Measurements from ENCODE around the gene ZNF888. TPM values are rescaled to one million over a fixed set of nuclear protein-coding genes. Genes with fewer than 3 reads are reported as not detected.
"Not testable (repeated sequence)": the region's sequence is repeated elsewhere in the genome, so short reads cannot be mapped to it uniquely, and the experiment has no call there.

Gene ZNF888
- total RNA-seq, 1 donor from 2014 or later = 7.7 TPM

DNA sequence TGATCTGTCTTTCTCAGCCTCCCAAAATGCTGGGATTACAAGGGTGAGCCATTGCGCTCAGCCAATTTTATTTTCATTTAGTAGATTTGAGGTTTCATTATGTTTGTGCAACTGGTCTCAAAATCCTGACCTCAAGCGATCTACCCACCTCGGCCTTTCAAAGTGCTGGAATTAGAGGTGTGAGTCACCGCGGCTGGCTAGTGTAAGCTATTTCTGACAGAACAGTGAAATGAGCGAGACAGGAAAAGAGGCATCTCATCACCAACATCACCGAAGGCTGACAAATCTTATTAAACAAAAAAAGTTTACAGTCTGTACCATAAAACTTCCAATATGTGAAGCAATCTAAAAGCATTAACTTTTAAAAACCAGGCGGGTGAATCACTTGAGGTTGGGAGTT lies 12.2 kb upstream of the ZNF888 start:
- Mint-ChIP-seq H3K27ac (ENCODE audit: unreplicated experiment) (peak overlapping the region; percentile 18), H3K4me3 (ENCODE audit: unreplicated experiment) (peak overlapping the region; percentile 2), H3K27me3 (ENCODE audit: low read depth, unreplicated experiment) (no peaks in the 10 kb centered on the region), H3K4me1 (ENCODE audit: low read depth, unreplicated experiment) (peaks cover 19% of the 10 kb centered on the region), H3K9me3 (ENCODE audit: unreplicated experiment) (peaks cover 9% of the 10 kb centered on the region), H3K36me3 (ENCODE audit: low read depth, unreplicated experiment) (peaks cover 27% of the 10 kb centered on the region)
- Histone ChIP-seq H3K4me1 (ENCODE audit: insufficient read depth, low read length) (no peaks in the 10 kb centered on the region), H3K27ac (ENCODE audit: low read depth, low read length) (no peak overlapping the region), H3K4me3 (ENCODE audit: insufficient read depth, low read depth, low read length) (no peak overlapping the region), H3K79me2 (ENCODE audit: insufficient read depth, low read length) (peaks cover 7% of the 10 kb centered on the region), H4K20me1 (ENCODE audit: insufficient read depth, low read length) (no peaks in the 10 kb centered on the region), H2AFZ (ENCODE audit: low read depth, low read length) (no peak overlapping the region), H3K9ac (ENCODE audit: low read length) (no peak overlapping the region), H3K4me2 (ENCODE audit: low read length) (no peak overlapping the region), H3K9me3 (ENCODE audit: insufficient read depth, low read depth, low read length) (peaks cover 3% of the 10 kb centered on the region), H3K27me3 (ENCODE audit: insufficient read depth, low read length) (no peaks in the 10 kb centered on the region), H3K36me3 (ENCODE audit: insufficient read depth, low read length) (no peaks in the 10 kb centered on the region)
- TF ChIP-seq EZH2 (IDR thresholded peaks at IDR 0.05; ENCODE audit: insufficient read depth, low read length) = no peak
- TF ChIP-seq, protein P1, sequence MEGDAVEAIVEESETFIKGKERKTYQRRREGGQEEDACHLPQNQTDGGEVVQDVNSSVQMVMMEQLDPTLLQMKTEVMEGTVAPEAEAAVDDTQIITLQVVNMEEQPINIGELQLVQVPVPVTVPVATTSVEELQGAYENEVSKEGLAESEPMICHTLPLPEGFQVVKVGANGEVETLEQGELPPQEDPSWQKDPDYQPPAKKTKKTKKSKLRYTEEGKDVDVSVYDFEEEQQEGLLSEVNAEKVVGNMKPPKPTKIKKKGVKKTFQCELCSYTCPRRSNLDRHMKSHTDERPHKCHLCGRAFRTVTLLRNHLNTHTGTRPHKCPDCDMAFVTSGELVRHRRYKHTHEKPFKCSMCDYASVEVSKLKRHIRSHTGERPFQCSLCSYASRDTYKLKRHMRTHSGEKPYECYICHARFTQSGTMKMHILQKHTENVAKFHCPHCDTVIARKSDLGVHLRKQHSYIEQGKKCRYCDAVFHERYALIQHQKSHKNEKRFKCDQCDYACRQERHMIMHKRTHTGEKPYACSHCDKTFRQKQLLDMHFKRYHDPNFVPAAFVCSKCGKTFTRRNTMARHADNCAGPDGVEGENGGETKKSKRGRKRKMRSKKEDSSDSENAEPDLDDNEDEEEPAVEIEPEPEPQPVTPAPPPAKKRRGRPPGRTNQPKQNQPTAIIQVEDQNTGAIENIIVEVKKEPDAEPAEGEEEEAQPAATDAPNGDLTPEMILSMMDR (IDR thresholded peaks at IDR 0.05; ENCODE audit: insufficient read depth, low read depth, low read length) = no peak
- peak; percentile 82 for DNase-seq (ENCODE audit: low read depth)
- no peak for FAIRE-seq

GRCh38 chr19:52924641-52925040 lies 1.4 kb upstream of the ZNF888 start:
- not testable (repeated sequence) for H3K27me3 Mint-ChIP-seq (ENCODE audit: low read depth, unreplicated experiment); H3K4me1 ChIP-seq (ENCODE audit: insufficient read depth, low read length); H3K79me2 ChIP-seq (ENCODE audit: insufficient read depth, low read length); DNase-seq (ENCODE audit: low read depth); H3K4me3 ChIP-seq (ENCODE audit: insufficient read depth, low read depth, low read length); H3K9me3 ChIP-seq (ENCODE audit: insufficient read depth, low read depth, low read length); H3K36me3 ChIP-seq (ENCODE audit: insufficient read depth, low read length); H3K27me3 ChIP-seq (ENCODE audit: insufficient read depth, low read length); H3K4me2 ChIP-seq (ENCODE audit: low read length); H3K27ac ChIP-seq (ENCODE audit: low read depth, low read length); FAIRE-seq; H4K20me1 ChIP-seq (ENCODE audit: insufficient read depth, low read length); H3K9ac ChIP-seq (ENCODE audit: low read length); H3K9me3 Mint-ChIP-seq (ENCODE audit: unreplicated experiment); H2AFZ ChIP-seq (ENCODE audit: low read depth, low read length)
- Mint-ChIP-seq H3K4me1 (ENCODE audit: low read depth, unreplicated experiment) (peaks cover 21% of the 10 kb centered on the region), H3K36me3 (ENCODE audit: low read depth, unreplicated experiment) (peaks cover 22% of the 10 kb centered on the region), H3K4me3 (ENCODE audit: unreplicated experiment) (peak overlapping the region; percentile 45), H3K27ac (ENCODE audit: unreplicated experiment) (peak overlapping the region; percentile 78)

DNA sequence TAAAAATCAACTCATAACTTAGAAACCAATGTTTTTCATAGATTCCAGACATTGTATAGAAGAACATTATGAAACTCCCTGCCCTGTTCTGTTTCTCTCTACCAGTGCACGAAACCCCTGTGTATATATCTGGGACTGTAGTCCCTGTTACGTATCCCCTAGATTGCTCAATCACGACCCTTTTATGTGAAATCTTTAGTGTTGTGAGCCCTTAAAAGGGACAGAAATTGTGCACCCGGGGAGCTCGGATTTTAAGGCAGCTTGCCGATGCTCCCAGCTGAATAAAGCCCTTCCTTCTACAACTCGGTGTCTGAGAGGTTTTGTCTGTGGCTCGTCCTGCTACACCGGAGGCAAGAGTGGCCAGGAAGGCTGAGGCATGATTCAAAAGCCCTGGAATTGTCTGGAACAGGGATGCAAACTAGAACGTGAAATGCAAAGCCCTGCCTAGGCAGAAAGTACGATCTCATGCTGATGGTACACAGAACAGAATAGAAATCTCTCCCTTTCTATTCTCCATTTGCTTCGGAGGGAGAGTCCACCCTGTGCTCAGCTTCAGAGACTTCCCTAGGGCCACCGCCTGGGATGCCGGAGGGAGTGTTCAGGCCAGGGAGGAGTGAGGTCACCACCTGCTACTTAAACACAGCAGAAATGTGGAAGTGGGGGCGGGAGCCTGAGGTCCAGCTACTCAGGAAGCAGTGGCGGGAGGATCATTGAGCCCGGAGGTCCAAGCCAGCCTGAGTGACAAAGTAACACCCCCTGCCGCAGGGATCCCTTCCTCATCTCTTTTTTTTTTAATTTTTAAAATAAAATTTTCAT lies 758 bp upstream of the ZNF888 start:
- peaks cover 21% of the 10 kb centered on the region for H3K4me1 Mint-ChIP-seq (ENCODE audit: low read depth, unreplicated experiment)
- peak overlapping the region; percentile 94 for H3K27ac Mint-ChIP-seq (ENCODE audit: unreplicated experiment)
- H3K36me3 Mint-ChIP-seq (ENCODE audit: low read depth, unreplicated experiment) = peaks cover 19% of the 10 kb centered on the region
- H3K9ac ChIP-seq (ENCODE audit: low read length) = no peak overlapping the region
- no peak for DNase-seq (ENCODE audit: low read depth)
- H4K20me1 ChIP-seq (ENCODE audit: insufficient read depth, low read length) = no peaks in the 10 kb centered on the region
- H2AFZ ChIP-seq (ENCODE audit: low read depth, low read length) = no peak overlapping the region
- H3K36me3 ChIP-seq (ENCODE audit: insufficient read depth, low read length) = peaks cover 4% of the 10 kb centered on the region
- FAIRE-seq = no peak
- H3K27me3 Mint-ChIP-seq (ENCODE audit: low read depth, unreplicated experiment) = no peaks in the 10 kb centered on the region
- H3K4me3 Mint-ChIP-seq (ENCODE audit: unreplicated experiment) = peak overlapping the region; percentile 93
- H3K9me3 ChIP-seq (ENCODE audit: insufficient read depth, low read depth, low read length) = no peaks in the 10 kb centered on the region
- H3K79me2 ChIP-seq (ENCODE audit: insufficient read depth, low read length) = no peaks in the 10 kb centered on the region
- peak overlapping the region; percentile 98 for H3K4me2 ChIP-seq (ENCODE audit: low read length)
- H3K4me1 ChIP-seq (ENCODE audit: insufficient read depth, low read length) = no peaks in the 10 kb centered on the region
- H3K4me3 ChIP-seq (ENCODE audit: insufficient read depth, low read depth, low read length) = no peak overlapping the region
- H3K27me3 ChIP-seq (ENCODE audit: insufficient read depth, low read length) = no peaks in the 10 kb centered on the region
- peaks cover 2% of the 10 kb centered on the region for H3K9me3 Mint-ChIP-seq (ENCODE audit: unreplicated experiment)
- no peak overlapping the region for H3K27ac ChIP-seq (ENCODE audit: low read depth, low read length)
- no peak for TF ChIP-seq EZH2 (IDR thresholded peaks at IDR 0.05; ENCODE audit: insufficient read depth, low read length)
- TF ChIP-seq, protein P1 (IDR thresholded peaks at IDR 0.05; ENCODE audit: insufficient read depth, low read depth, low read length) = no peak

All from astrocyte (in vitro differentiated cells and primary cell).